Caki2 (cell line): ENCODE measurements around the gene OR4Q3. TPM values are rescaled to one million over a fixed set of nuclear protein-coding genes. Genes with fewer than 3 reads are reported as not detected.
"Not testable (repeated sequence)": the region's sequence is repeated elsewhere in the genome, so short reads cannot be mapped to it uniquely, and the experiment has no call there.

Experiments
- DNase-seq: peaks from one replicate; pipeline ENCODE4 v3.0.0-alpha.2; 2015; ENCODE audit warnings: low read depth
- in situ Hi-C: cut with HindIII; loops from 2 replicates; pipeline ENCODE4 v1.10.0; 2016; ENCODE audit warnings: low sequenced_read_pairs, low pct_unique_long_range_greater_than_20kb, mixed read lengths
- total RNA-seq: library from RNA; depleted of rRNA; stranded (reverse); fragments of >200 nt; shearing (Covaris generic); gene quantifications from 2 replicates; pipeline ENCODE4 v1.2.3, GENCODE V29; 2014; ENCODE audit warnings: low replicate concordance; rRNA removed

Gene OR4Q3
- total RNA-seq = not detected in 2 replicates

DNA sequence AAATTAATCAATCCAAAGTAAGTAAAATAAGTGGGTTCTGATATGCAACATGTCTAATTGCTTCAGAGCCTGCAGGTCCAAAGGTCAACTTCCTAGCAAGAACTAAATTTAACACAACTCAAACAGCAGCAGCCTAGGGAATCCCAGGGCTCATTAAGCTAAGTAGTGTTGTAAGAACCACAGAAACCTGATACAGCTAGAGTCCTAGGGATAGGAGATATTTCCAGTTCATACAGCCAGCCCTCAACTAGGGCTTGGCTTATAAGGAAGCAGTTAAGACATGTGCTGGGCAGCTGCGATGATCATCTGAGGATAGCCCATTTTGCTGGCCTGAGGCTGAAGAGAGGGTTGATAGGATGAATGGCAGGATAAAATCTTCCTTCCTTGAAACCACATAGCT is at the start of gene OR4Q3:
Gene OR4Q3 (plus strand): TSS at position 316 of the 400 bp plus-strand sequence.
- DNase-seq = no peak
- in situ Hi-C loops = no loop called here

- in situ Hi-C loops = no loop called here
- DNase-seq = no peak
These were observed 14.0 kb upstream of the OR4Q3 start for GRCh38 chr14:19729359-19729758.

- in situ Hi-C loops = no loop called here
- DNase-seq = no peak
These were observed 13.6 kb upstream of the OR4Q3 start for GRCh38 chr14:19729763-19730162.

GRCh38 chr14:19733893-19734292 is 9.5 kb upstream of the OR4Q3 start:
- in situ Hi-C loops, DNase-seq: not testable (repeated sequence)

DNA sequence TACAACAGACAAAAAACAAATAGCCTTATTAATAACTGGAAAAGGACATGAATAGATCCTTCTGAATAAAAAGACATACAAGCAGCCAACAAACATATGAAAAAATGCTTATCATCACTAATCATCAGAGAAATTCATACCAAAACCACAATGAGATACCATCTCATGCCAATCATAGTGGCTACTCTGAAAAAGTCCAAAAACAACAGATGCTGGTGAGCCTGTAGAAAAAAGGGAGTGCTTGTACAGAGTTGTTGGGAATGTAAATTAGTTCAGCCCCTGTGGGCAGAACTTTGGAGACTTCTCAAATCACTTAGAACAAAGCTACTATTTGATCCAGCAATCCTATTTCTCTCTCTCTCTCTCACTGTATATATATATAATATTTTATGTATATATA is 8.9 kb downstream of the OR4Q3 start:
- in situ Hi-C loops, DNase-seq: not testable (repeated sequence)

- no peak for DNase-seq
- in situ Hi-C loops = no loop called here
These were observed 10.8 kb downstream of the OR4Q3 start for GRCh38 chr14:19754172-19754571.

GRCh38 chr14:19771491-19771890 is 28.1 kb downstream of the OR4Q3 start:
- DNase-seq, in situ Hi-C loops: not testable (repeated sequence)

DNA sequence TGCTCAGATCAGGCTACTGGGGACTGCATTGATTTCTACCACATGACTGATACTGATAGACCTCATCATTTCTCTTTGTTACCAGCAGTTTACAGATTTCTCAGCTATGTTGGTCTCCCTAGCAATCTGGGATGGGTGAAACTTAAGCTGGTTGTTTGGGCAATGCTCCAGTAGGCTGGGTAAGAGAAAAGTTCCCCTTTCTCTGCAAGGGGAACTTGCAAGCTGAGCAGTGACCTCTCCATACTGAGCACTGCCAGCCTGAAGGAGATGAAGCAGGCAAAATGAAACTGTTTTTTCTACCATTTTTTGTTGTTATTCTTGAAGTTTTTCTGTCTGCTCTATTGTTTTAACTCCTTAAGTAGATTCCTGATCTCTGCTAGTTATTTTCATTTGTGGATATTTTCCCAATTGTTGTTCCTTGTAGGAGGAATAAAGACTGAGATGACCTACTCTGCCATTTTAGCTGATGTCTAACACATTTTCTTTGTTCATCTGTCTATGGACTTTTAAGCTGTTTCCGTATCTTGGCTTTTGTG is 28.6 kb downstream of the OR4Q3 start:
- no peak for DNase-seq
- in situ Hi-C loops = no loop called here

GRCh38 chr14:19772454-19772853 is 29.1 kb downstream of the OR4Q3 start:
- in situ Hi-C loops, DNase-seq: not testable (repeated sequence)

- in situ Hi-C loops, DNase-seq: not testable (repeated sequence)
These were observed 29.8 kb downstream of the OR4Q3 start, which contains the start of gene OR4M1 for GRCh38 chr14:19773204-19773603. TSS of gene OR4M1 (plus strand) at chr14:19773504. CDS start at chr14:19780323, 6,819 bp downstream.

DNA sequence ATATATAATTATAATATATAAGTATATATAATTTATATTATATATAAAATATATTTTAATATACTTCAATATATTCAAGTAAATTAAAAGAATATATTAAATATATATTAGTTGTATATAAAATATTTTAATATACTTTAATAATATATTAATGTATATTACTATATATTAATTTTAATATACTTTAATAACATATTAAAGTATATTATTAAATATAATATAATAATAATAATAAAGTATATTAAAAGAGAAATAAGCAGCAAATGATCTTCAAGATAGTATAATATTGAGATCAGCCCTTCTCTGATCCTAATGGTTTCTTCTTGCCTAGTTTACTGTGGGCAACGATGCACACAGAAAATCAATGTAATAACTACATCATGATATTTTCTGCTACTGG is 32.2 kb downstream of the OR4Q3 start:
- in situ Hi-C loops = no loop called here
- DNase-seq = no peak

DNA sequence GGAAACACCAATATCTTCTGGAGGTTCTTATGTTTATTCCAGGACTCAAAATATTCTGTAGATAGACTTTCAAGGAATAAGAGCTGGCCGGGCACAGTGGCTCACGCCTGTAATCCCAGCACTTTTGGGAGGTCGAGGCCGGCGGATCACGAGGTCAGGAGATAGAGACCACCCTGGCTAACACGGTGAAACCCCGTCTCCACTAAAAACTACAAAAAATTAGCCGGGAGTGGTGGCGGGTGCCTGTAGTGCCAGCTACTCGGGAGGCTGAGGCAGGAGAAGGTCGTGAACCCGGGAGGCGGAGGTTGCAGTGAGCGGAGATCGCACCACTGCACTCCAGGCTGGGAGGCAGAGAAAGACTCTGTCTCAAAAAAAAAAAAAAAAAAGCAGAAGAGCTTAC is 42.5 kb downstream of the OR4Q3 start:
- DNase-seq, in situ Hi-C loops: not testable (repeated sequence)

DNA sequence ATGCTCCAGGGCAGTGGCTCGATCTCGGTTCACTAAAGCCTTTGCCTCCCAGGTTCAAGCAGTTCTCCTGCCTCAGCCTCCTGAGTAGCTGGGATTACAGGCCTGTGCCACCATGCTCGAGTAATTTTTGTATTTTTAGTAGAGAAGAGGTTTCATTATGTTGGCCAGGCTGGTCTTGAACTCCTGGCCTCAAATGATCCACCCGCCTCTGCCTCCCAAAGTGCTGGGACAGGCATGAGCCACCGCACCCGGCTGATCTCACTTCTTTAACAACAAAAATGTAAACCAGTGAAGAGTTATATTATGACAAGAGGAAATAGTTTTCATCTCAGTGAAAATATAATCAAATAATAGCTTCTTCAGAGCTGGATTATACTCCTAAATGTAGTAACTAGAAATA is 43.9 kb downstream of the OR4Q3 start:
- in situ Hi-C loops, DNase-seq: not testable (repeated sequence)

DNA sequence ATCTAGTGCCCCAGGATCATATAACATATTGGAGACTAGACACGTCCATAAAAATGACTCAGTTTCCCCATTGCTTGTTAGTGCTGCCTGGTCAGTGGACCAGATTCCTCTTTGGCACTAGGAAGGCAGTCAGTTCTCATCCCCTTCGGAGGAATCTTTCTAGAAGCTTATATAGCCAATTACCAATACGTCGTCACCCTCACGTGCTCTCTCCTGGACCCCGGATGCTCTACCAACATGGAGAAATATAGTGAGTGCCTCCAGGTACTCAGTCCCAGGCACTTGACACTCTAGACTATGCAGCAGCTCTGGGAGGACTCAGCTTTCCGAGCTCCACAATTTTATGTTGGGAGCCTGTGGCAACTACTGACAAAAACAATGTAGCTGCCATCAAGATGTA is 44.8 kb downstream of the OR4Q3 start:
- DNase-seq, in situ Hi-C loops: not testable (repeated sequence)

DNA sequence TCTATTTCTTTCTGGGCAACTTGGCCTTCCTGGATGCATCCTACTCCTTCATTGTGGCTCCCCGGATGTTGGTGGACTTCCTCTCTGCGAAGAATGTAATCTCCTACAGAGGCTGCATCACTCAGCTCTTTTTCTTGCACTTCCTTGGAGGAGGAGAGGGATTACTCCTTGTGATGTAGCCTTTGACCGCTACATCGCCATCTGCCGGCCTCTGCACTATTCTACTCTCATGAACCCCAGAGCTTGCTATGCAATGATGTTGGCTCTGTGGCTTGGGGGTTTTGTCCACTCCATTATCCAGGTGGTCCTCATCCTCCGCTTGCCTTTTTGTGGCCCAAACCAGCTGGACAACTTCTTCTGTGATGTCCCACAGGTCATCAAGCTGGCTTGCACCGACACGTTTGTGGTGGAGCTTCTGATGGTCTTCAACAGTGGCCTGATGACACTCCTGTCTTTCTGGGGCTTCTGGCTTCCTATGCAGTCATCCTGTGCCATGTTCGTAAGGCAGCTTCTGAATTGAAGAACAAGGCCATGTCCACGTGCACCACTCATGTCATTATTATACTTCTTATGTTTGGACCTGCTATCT is 53.2 kb downstream of the OR4Q3 start:
- in situ Hi-C loops, DNase-seq: not testable (repeated sequence)

Other genes with a start within 250 kb of the OR4Q3 start
- not detected in 2 replicates for gene OR11H2, start 29.7 kb upstream of the OR4Q3 start, total RNA-seq
- not detected in 2 replicates for gene OR4M1, start 29.9 kb downstream of the OR4Q3 start, total RNA-seq
- gene OR4N2, start 60.2 kb downstream of the OR4Q3 start, total RNA-seq = not detected in 2 replicates
- not detected in 2 replicates for gene OR4K2, start 131.6 kb downstream of the OR4Q3 start, total RNA-seq
- not detected in 2 replicates for gene OR4K5, start 177.0 kb downstream of the OR4Q3 start, total RNA-seq
- gene OR4K1, start 187.3 kb downstream of the OR4Q3 start, total RNA-seq = not detected in 2 replicates
- gene OR4K15, start 232.0 kb downstream of the OR4Q3 start, total RNA-seq = not detected in 2 replicates